GM23248 (cell line): Measurements from ENCODE around the gene TGFB1. TPM values are rescaled to one million over a fixed set of nuclear protein-coding genes. Genes with fewer than 3 reads are reported as not detected.
A peak's percentile ranks its signal among the peaks of the same experiment; 100 is the strongest.

ENCODE experiments used
- DNase-seq: peaks from one replicate; pipeline ENCODE4 v3.0.0-alpha.2; 2015
- H2AFZ ChIP-seq: fragments of 200-600 bp; sonication (generic); 2 replicates; pipeline ENCODE4 v1.6.1; 2016; ENCODE audit warnings: antibody characterized with exemption
- H3F3A ChIP-seq: fragments of 200-600 bp; sonication (generic); 2 replicates; pipeline ENCODE4 v1.6.1; 2016; ENCODE audit warnings: mild to moderate bottlenecking, antibody characterized with exemption, mixed run types; ENCODE audit not compliant: insufficient read depth
- H3K27ac ChIP-seq: fragments of 200-600 bp; sonication (generic); 2 replicates; pipeline ENCODE4 v1.5.1; 2016; ENCODE audit warnings: mild to moderate bottlenecking
- H3K27me3 ChIP-seq: fragments of 200-600 bp; sonication (generic); replicated peaks from 2 replicates; pipeline ENCODE4 v1.6.1; 2016; ENCODE audit warnings: mild to moderate bottlenecking; ENCODE audit not compliant: insufficient read depth
- H3K36me3 ChIP-seq: fragments of 200-600 bp; sonication (generic); 2 replicates; pipeline ENCODE4 v1.6.1; 2016; ENCODE audit warnings: low read depth, mild to moderate bottlenecking
- H3K4me1 ChIP-seq: fragments of 200-600 bp; sonication (generic); 2 replicates; pipeline ENCODE4 v1.6.1; 2016; ENCODE audit warnings: mild to moderate bottlenecking; ENCODE audit not compliant: insufficient read depth
- H3K4me2 ChIP-seq: fragments of 200-600 bp; sonication (generic); one replicate; pipeline ENCODE4 v1.6.1; 2016; ENCODE audit warnings: mild to moderate bottlenecking; ENCODE audit not compliant: unreplicated experiment
- H3K4me3 ChIP-seq: fragments of 200-600 bp; sonication (generic); 2 replicates; pipeline ENCODE4 v1.5.1; 2016; ENCODE audit warnings: mild to moderate bottlenecking
- H3K79me2 ChIP-seq: fragments of 200-600 bp; sonication (generic); 2 replicates; pipeline ENCODE4 v1.6.1; 2016; ENCODE audit warnings: mild to moderate bottlenecking; ENCODE audit not compliant: insufficient read depth
- H3K9ac ChIP-seq: fragments of 200-600 bp; sonication (generic); 2 replicates; pipeline ENCODE4 v1.6.1; 2016; ENCODE audit warnings: mild to moderate bottlenecking
- H3K9me2 ChIP-seq: fragments of 200-600 bp; sonication (generic); 2 replicates; pipeline ENCODE4 v1.6.1; 2016; ENCODE audit warnings: mixed run types, mild to moderate bottlenecking, moderate library complexity; ENCODE audit not compliant: insufficient read depth
- H3K9me3 ChIP-seq: fragments of 200-600 bp; sonication (generic); one replicate; pipeline ENCODE4 v1.6.1; 2017; ENCODE audit warnings: low read depth
- H4K20me1 ChIP-seq: fragments of 200-600 bp; sonication (generic); 2 replicates; pipeline ENCODE4 v1.6.0; 2016; ENCODE audit not compliant: insufficient read depth
- EZH2 ChIP-seq: fragments of 200-600 bp; sonication (generic); IDR thresholded peaks from 2 replicates; pipeline ENCODE4 v1.6.1; 2018; ENCODE audit warnings: antibody characterized with exemption, mild to moderate bottlenecking; ENCODE audit not compliant: insufficient read depth, poor library complexity, severe bottlenecking
- EZH2phosphoT487 ChIP-seq: fragments of 200-600 bp; sonication (generic); IDR thresholded peaks from 2 replicates; pipeline ENCODE4 v1.6.1; 2018; ENCODE audit warnings: antibody characterized with exemption, moderate library complexity, mild to moderate bottlenecking, low read depth; ENCODE audit not compliant: insufficient read depth
- WGBS, 2 experiments: methylation state at CpG; one replicate each; pipeline ENCODE4 v1.1.6; 2015 to 2017; ENCODE audit warnings: low lambda C conversion rate in 2 of 2, low coverage in 1 of 2; ENCODE audit errors: missing lambda C conversion rate in 2 of 2; 5-methylcytosine and 5-hydroxymethylcytosine counted together
- in situ Hi-C: fragments of 300-500 bp; cut with MboI; formaldehyde crosslinking; loops from 2 replicates; pipeline ENCODE4 v1.15.0; 2020
- polyA plus RNA-seq: library from polyadenylated mRNA; unstranded; fragments of >200 nt; fragmentation: Nextera tagmentation; extraction: Ambion mirVana; gene quantifications from 2 replicates; pipeline ENCODE4 v1.2.1, GENCODE V29; 2016
- total RNA-seq: library from RNA; depleted of rRNA; stranded (reverse); fragments of >200 nt; shearing (Covaris generic); gene quantifications from 2 replicates; pipeline ENCODE4 v1.2.3, GENCODE V29; 2014; rRNA removed

Gene TGFB1
- total RNA-seq: 21.4 and 23.5 TPM in 2 replicates
- polyA plus RNA-seq: 12.4 and 13.9 TPM in 2 replicates

DNA sequence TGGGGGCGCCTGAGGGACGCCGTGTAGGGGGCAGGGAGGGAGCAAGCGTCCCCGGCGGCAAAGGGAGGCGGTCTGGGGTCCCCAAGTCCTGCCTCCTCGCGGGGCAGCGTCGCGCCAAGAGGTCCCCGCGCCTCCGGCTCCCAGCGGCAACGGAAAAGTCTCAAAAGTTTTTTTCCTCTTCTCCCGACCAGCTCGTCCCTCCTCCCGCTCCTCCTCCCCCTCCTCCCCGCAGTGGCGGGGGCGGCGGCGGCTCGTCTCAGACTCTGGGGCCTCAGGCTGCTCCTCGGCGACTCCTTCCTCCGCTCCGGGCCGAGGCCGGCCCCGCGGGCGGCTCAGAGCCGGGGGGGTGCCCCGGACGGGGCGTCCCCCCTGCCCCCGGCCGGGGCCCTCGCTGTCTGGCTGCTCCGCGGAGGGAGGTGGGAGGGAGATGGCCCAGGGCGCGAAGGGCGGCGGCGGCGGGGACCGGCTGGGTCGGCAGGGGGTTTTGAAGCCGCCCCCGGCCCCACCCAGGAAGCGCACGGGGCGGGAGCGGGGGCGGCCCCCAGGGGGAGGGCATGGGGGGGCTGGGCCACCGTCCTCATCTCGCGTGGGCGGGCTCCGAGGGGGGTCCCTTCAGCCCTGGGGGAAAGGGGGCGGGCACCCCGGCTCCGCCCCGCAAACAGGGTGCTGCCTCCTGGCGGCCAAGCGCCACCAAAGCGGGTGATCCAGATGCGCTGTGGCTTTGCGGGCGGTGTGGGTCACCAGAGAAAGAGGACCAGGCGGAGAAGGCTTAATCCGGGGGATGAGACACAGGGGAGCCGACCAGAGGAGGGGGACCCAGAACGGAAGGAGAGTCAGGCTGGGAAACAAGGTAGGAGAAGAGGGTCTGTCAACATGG, at the start of gene TGFB1:
Gene TGFB1, minus strand, starts transcription at position 457 of the 877 bp plus-strand sequence. CDS start 878 bp downstream, outside the sequence.
- in situ Hi-C loops: no loop called here
- peak within 1 kb of the TSS; percentile 14; the same call in 1 of the 2 replicates for H2AFZ ChIP-seq

DNA sequence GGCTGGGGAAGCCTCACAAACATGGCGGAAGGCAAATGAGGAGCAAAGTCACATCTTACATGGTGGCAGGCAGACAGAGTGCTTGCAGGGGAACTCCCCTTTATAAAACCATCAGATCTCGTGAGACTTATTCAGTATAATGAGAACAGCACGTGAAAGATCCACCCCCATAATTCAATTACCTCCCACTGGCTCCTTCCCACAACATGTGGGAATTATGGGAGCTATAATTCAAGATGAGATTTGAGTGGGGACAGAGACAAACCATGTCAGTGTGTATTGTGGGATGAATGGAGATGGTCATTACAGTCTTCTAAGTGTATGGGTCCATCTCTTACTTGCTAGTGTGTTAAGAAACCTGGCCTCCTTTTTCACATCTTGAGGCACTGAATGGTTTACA, 48.3 kb upstream of the TGFB1 start:
- no peak overlapping the region for H2AFZ ChIP-seq
- no peak for DNase-seq
- peaks cover 8% of the 10 kb centered on the region for H3K4me1 ChIP-seq
- no peak overlapping the region for H3K4me3 ChIP-seq
- no peak overlapping the region for H3K9ac ChIP-seq
- no peaks in the 10 kb centered on the region for H3K9me2 ChIP-seq
- in situ Hi-C loops: no loop called here
- no peaks in the 10 kb centered on the region for H3K9me3 ChIP-seq
- H3K36me3 ChIP-seq: no peaks in the 10 kb centered on the region
- no peak overlapping the region for H3K27ac ChIP-seq
- H3K4me2 ChIP-seq: no peak overlapping the region
- WGBS, 2 experiments: 42 to 48% methylated on average over 3 of the region's 3 CpGs
- TF ChIP-seq EZH2: no peak
- H3F3A ChIP-seq: no peaks in the 10 kb centered on the region
- no peaks in the 10 kb centered on the region for H4K20me1 ChIP-seq
- peaks cover 25% of the 10 kb centered on the region for H3K79me2 ChIP-seq
- H3K27me3 ChIP-seq: no peaks in the 10 kb centered on the region

More for the DNA sequence above, at the start of gene TGFB1:
- H3K9me2 ChIP-seq: no peaks in the 10 kb centered on the region
- H3K27ac ChIP-seq: peak within 1 kb of the TSS; percentile 66
- no peaks in the 10 kb centered on the region; the same call in 1 of the 2 replicates for H3K36me3 ChIP-seq
- H3K4me2 ChIP-seq: peak within 1 kb of the TSS; percentile 76
- peaks cover 47% of the 10 kb centered on the region for H3K79me2 ChIP-seq
- H3K27me3 ChIP-seq: no peaks in the 10 kb centered on the region
- no peaks in the 10 kb centered on the region for H4K20me1 ChIP-seq
- DNase-seq: peak; percentile 94
- peak within 1 kb of the TSS; percentile 87 for H3K9ac ChIP-seq
- 0 to 2% methylated on average over 16 to 58 of the region's 78 CpGs for WGBS, 2 experiments
- no peak for TF ChIP-seq EZH2phosphoT487
- no peak for TF ChIP-seq EZH2
- peaks cover 8% of the 10 kb centered on the region; the same call in 1 of the 2 replicates for H3K4me1 ChIP-seq
- H3K9me3 ChIP-seq: no peaks in the 10 kb centered on the region
- no peaks in the 10 kb centered on the region for H3F3A ChIP-seq
- peak within 1 kb of the TSS; percentile 95 for H3K4me3 ChIP-seq

DNA sequence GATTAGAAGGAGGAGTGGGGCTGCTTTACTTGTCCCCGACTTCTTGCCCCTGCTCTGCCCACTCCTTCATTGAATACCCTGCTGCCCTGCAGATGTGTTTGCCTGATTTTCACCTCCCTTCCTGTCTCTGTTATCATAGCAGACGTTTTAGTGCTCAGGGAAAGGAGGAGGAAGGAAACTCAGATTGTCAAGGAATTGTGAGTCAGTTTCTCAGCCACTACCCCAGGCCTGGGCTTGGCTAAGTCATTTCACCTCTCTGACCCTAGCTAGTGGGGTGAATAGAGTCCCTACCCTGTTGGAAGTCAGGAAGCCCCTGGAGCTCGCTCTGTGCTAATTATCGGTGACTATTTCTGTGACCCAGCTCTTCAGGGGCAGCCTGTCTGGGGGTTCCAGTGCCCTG, 47.8 kb upstream of the TGFB1 start:
- Histone ChIP-seq H3K9ac (no peak overlapping the region), H3K4me2 (no peak overlapping the region), H3K4me3 (no peak overlapping the region), H3K79me2 (peaks cover 29% of the 10 kb centered on the region), H3K36me3 (no peaks in the 10 kb centered on the region), H3K4me1 (peaks cover 8% of the 10 kb centered on the region), H2AFZ (no peak overlapping the region), H4K20me1 (no peaks in the 10 kb centered on the region), H3K9me2 (no peaks in the 10 kb centered on the region), H3F3A (no peaks in the 10 kb centered on the region), H3K27ac (no peak overlapping the region), H3K9me3 (no peaks in the 10 kb centered on the region), H3K27me3 (no peaks in the 10 kb centered on the region)
- 77 to 81% methylated on average over 4 of the region's 4 CpGs for WGBS, 2 experiments
- TF ChIP-seq EZH2phosphoT487 (no peak), EZH2 (no peak)
- in situ Hi-C loops: no loop called here
- DNase-seq: no peak

DNA sequence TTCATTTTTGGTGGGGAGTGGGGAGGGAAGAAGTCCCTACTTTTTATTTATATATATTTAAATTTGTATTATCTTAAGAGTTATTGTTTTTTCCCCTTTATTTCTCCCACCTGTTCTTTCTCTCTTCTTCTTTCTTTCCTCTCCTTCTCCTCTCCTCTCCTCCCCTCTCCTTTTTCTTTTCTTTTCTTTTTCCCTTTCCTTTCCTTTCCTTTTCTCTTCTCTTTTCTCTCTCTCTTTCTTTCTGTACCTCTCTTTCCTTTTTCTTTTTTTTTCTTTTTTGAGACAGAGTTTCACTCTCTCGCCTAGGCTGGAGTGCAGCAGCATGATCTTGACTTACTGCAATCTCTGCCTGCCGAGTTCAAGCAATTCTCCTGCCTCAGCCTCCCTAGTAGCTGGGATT, 45.8 kb upstream of the TGFB1 start:
- Histone ChIP-seq H3K4me1 (peaks cover 8% of the 10 kb centered on the region), H3K4me3 (no peak overlapping the region), H3K4me2 (no peak overlapping the region), H3K36me3 (no peaks in the 10 kb centered on the region), H3K27ac (no peak overlapping the region), H3K27me3 (no peaks in the 10 kb centered on the region), H3K9me2 (no peaks in the 10 kb centered on the region), H3F3A (no peaks in the 10 kb centered on the region), H4K20me1 (no peaks in the 10 kb centered on the region), H3K79me2 (peaks cover 41% of the 10 kb centered on the region), H2AFZ (no peak overlapping the region), H3K9me3 (no peaks in the 10 kb centered on the region), H3K9ac (peak overlapping the region; percentile 98; the same call in 1 of the 2 replicates)
- TF ChIP-seq EZH2phosphoT487: no peak
- no peak for TF ChIP-seq EZH2
- in situ Hi-C loops: no loop called here
- WGBS, 2 experiments: 65 to 69% methylated on average over 2 of the region's 2 CpGs
- DNase-seq: no peak
